Neural cell (in vitro differentiated cells): ENCODE measurements around the gene MGAT4D.

Experiments
- EP300 ChIP-seq: fragments of 450-650 bp; conservative IDR thresholded peaks from 2 replicates; pipeline ENCODE4 v1.6.1; 2014; ENCODE audit warnings: antibody characterized with exemption, mild to moderate bottlenecking, moderate library complexity; ENCODE audit not compliant: poor library complexity, severe bottlenecking
- EZH2 ChIP-seq: fragments of 200-600, 300-800 bp; shearing (Covaris generic), sonication (generic); IDR thresholded peaks from 2 replicates; pipeline ENCODE4 v1.6.1; 2014; ENCODE audit warnings: antibody characterized with exemption, low read length, borderline replicate concordance, mild to moderate bottlenecking; ENCODE audit not compliant: insufficient read depth, poor library complexity, severe bottlenecking
- MXI1 ChIP-seq: fragments of 450-650 bp; conservative IDR thresholded peaks from 2 replicates; pipeline ENCODE4 v1.6.1; 2014; ENCODE audit warnings: antibody characterized with exemption, mild to moderate bottlenecking; ENCODE audit not compliant: poor library complexity, severe bottlenecking
- POLR2AphosphoS5 ChIP-seq: IDR thresholded peaks from 2 replicates; pipeline ENCODE4 v1.6.1; 2012
- RAD21 ChIP-seq: fragments of 450-650 bp; conservative IDR thresholded peaks from 2 replicates; pipeline ENCODE4 v1.6.1; 2014; ENCODE audit warnings: antibody characterized with exemption, mild to moderate bottlenecking, moderate library complexity
- SMC3 ChIP-seq: fragments of 450-650 bp; conservative IDR thresholded peaks from 2 replicates; pipeline ENCODE4 v1.6.1; 2014; ENCODE audit warnings: antibody characterized with exemption, mild to moderate bottlenecking, moderate library complexity; ENCODE audit not compliant: poor library complexity
- TF ChIP-seq, protein P1 (sequence below): fragments of 450-650 bp; IDR thresholded peaks from 2 replicates; pipeline ENCODE4 v1.5.1; 2014; ENCODE audit warnings: antibody characterized with exemption, mild to moderate bottlenecking, moderate library complexity; ENCODE audit not compliant: poor library complexity, severe bottlenecking
- TF ChIP-seq, protein P2 (sequence below): IDR thresholded peaks from 2 replicates; pipeline ENCODE4 v1.6.1; 2012; ENCODE audit warnings: borderline replicate concordance

DNA sequence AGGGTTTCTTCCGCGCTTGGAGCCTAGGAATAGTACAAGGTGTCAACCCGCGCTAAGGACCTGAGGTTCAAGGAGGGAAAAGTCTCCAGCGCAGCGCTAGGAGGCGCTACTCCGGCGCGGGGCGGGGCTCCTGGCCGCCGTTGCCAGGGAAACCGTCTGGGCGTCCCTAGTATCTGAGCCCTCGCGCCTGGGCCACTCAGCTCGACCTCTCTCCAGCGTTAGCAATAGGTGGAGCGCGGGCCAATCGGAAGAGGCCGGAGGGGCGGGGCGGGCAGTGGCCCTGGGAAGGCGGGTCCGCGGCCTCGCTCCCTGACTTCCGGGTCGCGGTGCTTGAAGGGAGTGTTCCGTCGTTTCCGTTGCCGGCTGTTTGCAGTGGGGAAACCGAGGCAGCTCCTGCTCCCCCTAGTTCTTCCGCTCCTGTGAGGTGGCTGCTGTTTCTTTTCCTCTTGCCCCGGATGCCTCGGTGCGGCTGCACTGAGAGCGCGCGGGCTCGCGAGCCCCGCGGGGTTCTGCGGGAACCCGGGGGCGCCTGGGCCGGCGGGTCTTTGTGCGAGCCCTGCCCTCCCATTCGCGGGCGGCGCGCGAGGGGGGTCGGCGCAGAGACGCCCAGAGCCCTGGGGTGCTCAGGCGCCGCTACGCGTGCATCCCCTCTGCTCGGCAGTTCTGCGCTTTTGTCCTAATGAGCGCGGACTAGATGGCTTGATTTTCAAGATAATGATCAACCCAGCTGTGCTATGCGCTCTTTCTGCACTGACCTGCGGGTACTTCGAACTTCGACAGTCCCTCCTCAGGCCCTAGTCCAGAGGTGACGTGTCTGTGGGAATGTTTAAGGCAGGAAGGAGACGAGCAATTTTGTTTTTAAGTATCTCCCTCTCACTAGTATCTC lies 26.0 kb upstream of the MGAT4D start, which contains the start of gene ELMOD2:
- TF ChIP-seq EP300 (peak; percentile 59), SMC3 (peak; percentile 83), POLR2AphosphoS5 (peak; percentile 89), EZH2 (no peak), RAD21 (peak; percentile 69), MXI1 (peak; percentile 78)
- TF ChIP-seq, protein P1, sequence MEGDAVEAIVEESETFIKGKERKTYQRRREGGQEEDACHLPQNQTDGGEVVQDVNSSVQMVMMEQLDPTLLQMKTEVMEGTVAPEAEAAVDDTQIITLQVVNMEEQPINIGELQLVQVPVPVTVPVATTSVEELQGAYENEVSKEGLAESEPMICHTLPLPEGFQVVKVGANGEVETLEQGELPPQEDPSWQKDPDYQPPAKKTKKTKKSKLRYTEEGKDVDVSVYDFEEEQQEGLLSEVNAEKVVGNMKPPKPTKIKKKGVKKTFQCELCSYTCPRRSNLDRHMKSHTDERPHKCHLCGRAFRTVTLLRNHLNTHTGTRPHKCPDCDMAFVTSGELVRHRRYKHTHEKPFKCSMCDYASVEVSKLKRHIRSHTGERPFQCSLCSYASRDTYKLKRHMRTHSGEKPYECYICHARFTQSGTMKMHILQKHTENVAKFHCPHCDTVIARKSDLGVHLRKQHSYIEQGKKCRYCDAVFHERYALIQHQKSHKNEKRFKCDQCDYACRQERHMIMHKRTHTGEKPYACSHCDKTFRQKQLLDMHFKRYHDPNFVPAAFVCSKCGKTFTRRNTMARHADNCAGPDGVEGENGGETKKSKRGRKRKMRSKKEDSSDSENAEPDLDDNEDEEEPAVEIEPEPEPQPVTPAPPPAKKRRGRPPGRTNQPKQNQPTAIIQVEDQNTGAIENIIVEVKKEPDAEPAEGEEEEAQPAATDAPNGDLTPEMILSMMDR: peak; percentile 99
- TF ChIP-seq, protein P2, sequence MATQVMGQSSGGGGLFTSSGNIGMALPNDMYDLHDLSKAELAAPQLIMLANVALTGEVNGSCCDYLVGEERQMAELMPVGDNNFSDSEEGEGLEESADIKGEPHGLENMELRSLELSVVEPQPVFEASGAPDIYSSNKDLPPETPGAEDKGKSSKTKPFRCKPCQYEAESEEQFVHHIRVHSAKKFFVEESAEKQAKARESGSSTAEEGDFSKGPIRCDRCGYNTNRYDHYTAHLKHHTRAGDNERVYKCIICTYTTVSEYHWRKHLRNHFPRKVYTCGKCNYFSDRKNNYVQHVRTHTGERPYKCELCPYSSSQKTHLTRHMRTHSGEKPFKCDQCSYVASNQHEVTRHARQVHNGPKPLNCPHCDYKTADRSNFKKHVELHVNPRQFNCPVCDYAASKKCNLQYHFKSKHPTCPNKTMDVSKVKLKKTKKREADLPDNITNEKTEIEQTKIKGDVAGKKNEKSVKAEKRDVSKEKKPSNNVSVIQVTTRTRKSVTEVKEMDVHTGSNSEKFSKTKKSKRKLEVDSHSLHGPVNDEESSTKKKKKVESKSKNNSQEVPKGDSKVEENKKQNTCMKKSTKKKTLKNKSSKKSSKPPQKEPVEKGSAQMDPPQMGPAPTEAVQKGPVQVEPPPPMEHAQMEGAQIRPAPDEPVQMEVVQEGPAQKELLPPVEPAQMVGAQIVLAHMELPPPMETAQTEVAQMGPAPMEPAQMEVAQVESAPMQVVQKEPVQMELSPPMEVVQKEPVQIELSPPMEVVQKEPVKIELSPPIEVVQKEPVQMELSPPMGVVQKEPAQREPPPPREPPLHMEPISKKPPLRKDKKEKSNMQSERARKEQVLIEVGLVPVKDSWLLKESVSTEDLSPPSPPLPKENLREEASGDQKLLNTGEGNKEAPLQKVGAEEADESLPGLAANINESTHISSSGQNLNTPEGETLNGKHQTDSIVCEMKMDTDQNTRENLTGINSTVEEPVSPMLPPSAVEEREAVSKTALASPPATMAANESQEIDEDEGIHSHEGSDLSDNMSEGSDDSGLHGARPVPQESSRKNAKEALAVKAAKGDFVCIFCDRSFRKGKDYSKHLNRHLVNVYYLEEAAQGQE: peak; percentile 79
